ENCODE measurements around the gene SLC29A1. TPM values are rescaled to one million over a fixed set of nuclear protein-coding genes. Genes with fewer than 3 reads are reported as not detected.
A peak's percentile ranks its signal among the peaks of the same experiment; 100 is the strongest.
"Not testable (repeated sequence)": the region's sequence is repeated elsewhere in the genome, so short reads cannot be mapped to it uniquely, and the experiment has no call there.

The SLC29A1 gene
- total RNA-seq, 2 experiments from 2014 or later: 32.7 to 33.4 TPM

- Mint-ChIP-seq H3K4me1 (ENCODE audit: low read depth) (peaks cover 6% of the 10 kb centered on the region), H3K9me3 (no peaks in the 10 kb centered on the region), H3K27me3 (ENCODE audit: low read depth) (peaks cover 5% of the 10 kb centered on the region), H3K27ac (no peak overlapping the region), H3K4me3 (no peak overlapping the region), H3K36me3 (ENCODE audit: low read depth) (no peaks in the 10 kb centered on the region)
- no peak for DNase-seq
- CTCF ChIA-PET: no interaction called here
- intact Hi-C loops (cut with micrococcal nuclease): no loop called here
These were observed 39.6 kb upstream of the SLC29A1 start for GRCh38 chr6:44183783-44184182.

GRCh38 chr6:44185356-44185755 lies 38.0 kb upstream of the SLC29A1 start:
- H3K4me1 Mint-ChIP-seq (ENCODE audit: low read depth); H3K27me3 Mint-ChIP-seq (ENCODE audit: low read depth); H3K36me3 Mint-ChIP-seq (ENCODE audit: low read depth); H3K9me3 Mint-ChIP-seq; DNase-seq; H3K27ac Mint-ChIP-seq; H3K4me3 Mint-ChIP-seq; intact Hi-C loops (cut with micrococcal nuclease): not testable (repeated sequence)
- CTCF ChIA-PET: interaction anchor here (0.6 to 1.0 kb wide), 2 partner anchors 13 to 48 kb away, joined by 3 to 5 read pairs; no protein-coding TSS in a partner anchor

DNA sequence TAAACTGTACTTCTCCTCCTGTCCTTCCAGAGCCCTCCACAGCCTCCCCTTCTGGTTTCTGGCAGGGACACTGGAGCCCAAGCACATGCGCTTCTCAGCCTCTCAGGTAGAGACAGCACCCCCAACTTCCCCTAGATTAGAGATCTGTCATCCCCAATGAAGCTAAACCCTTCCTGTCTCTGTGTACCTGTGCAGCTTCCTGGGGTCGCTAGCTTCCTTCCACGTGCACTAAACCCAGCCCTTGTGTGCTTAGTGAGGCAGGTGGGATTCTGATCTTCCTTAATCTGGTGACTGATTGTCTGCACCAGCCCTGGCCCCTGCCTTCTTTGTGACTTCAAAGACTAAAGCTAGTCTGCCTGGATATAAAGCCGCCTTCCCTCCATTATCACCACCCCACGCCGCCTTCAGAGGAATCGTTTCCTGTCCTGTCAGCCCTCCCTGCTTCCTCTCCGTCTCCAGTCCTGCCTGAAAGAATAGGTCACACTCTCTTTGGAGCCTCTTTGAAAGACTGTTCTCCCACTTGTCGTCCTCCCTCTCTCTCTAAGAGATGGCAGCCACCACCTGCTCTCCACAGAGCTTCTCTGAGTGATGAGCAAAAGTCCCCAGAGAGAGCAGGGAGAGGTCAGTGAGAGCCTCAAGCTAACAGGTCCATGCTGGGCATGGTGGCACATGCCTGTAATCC lies 37.3 kb upstream of the SLC29A1 start:
- intact Hi-C loops (cut with micrococcal nuclease): no loop called here
- H3K36me3 Mint-ChIP-seq (ENCODE audit: low read depth): no peaks in the 10 kb centered on the region
- peaks cover 8% of the 10 kb centered on the region for H3K4me1 Mint-ChIP-seq (ENCODE audit: low read depth)
- DNase-seq: no peak
- peaks cover 5% of the 10 kb centered on the region for H3K27me3 Mint-ChIP-seq (ENCODE audit: low read depth)
- CTCF ChIA-PET: interaction anchor here (0.7 to 1.4 kb wide), 6 partner anchors 13 to 121 kb away, joined by 3 to 5 read pairs (median 4); no protein-coding TSS in a partner anchor
- H3K4me3 Mint-ChIP-seq: no peak overlapping the region
- no peak overlapping the region for H3K27ac Mint-ChIP-seq
- no peaks in the 10 kb centered on the region for H3K9me3 Mint-ChIP-seq

GRCh38 chr6:44186635-44187025 lies 36.8 kb upstream of the SLC29A1 start:
- no peak overlapping the region for H3K27ac Mint-ChIP-seq
- H3K9me3 Mint-ChIP-seq: no peaks in the 10 kb centered on the region
- DNase-seq: no peak
- H3K27me3 Mint-ChIP-seq (ENCODE audit: low read depth): peaks cover 5% of the 10 kb centered on the region
- intact Hi-C loops (cut with micrococcal nuclease): no loop called here
- no peak overlapping the region for H3K4me3 Mint-ChIP-seq
- H3K36me3 Mint-ChIP-seq (ENCODE audit: low read depth): no peaks in the 10 kb centered on the region
- CTCF ChIA-PET: interaction anchor here (0.7 to 1.4 kb wide), 5 partner anchors 14 to 122 kb away, joined by 3 to 5 read pairs (median 4); no protein-coding TSS in a partner anchor
- H3K4me1 Mint-ChIP-seq (ENCODE audit: low read depth): peaks cover 8% of the 10 kb centered on the region

- no peak for DNase-seq
- peaks cover 15% of the 10 kb centered on the region for H3K27me3 Mint-ChIP-seq (ENCODE audit: low read depth)
- intact Hi-C loops (cut with micrococcal nuclease): no loop called here
- H3K4me3 Mint-ChIP-seq: no peak overlapping the region
- peaks cover 11% of the 10 kb centered on the region for H3K4me1 Mint-ChIP-seq (ENCODE audit: low read depth)
- H3K36me3 Mint-ChIP-seq (ENCODE audit: low read depth): no peaks in the 10 kb centered on the region
- no peak overlapping the region for H3K27ac Mint-ChIP-seq
- CTCF ChIA-PET: interaction anchor here (1.0 kb wide), 1 partner anchor 117 kb away, joined by 3 read pairs; no protein-coding TSS in a partner anchor
- H3K9me3 Mint-ChIP-seq: no peaks in the 10 kb centered on the region
These were observed 34.6 kb upstream of the SLC29A1 start for GRCh38 chr6:44188819-44189218.

GRCh38 chr6:44189257-44189656 lies 34.1 kb upstream of the SLC29A1 start:
- H3K36me3 Mint-ChIP-seq (ENCODE audit: low read depth): no peaks in the 10 kb centered on the region

DNA sequence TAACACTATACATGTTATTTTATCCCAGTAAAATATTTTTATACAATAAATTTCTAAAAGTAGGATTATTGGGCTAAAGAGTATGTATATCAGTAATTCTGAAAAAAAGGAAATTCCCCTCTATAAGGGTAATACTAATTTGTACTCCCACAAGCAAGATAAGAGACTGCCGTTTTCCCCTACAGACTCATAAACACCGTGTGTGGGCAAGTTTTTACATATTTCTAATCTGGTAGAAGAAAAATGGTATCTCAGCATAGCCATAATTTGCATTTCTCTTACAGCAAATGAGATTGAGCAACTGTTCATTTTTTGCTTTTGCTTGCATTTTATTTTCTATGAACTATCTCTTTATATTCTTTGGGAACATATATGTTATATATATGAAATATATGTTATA lies 32.7 kb upstream of the SLC29A1 start:
- Mint-ChIP-seq H3K4me1 (ENCODE audit: low read depth) (peaks cover 11% of the 10 kb centered on the region), H3K9me3 (no peaks in the 10 kb centered on the region), H3K4me3 (no peak overlapping the region), H3K27ac (no peak overlapping the region), H3K36me3 (ENCODE audit: low read depth) (no peaks in the 10 kb centered on the region), H3K27me3 (ENCODE audit: low read depth) (peaks cover 10% of the 10 kb centered on the region)
- intact Hi-C loops (cut with micrococcal nuclease): no loop called here
- DNase-seq: no peak
- CTCF ChIA-PET: interaction anchor here (0.6 kb wide), 1 partner anchor 30 kb away, joined by 3 read pairs; no protein-coding TSS in a partner anchor

More at GRCh38 chr6:44189257-44189656, 34.1 kb upstream of the SLC29A1 start:
- intact Hi-C loops (cut with micrococcal nuclease): no loop called here
- H3K27ac Mint-ChIP-seq: no peak overlapping the region
- H3K9me3 Mint-ChIP-seq: no peaks in the 10 kb centered on the region
- CTCF ChIA-PET: interaction anchor here (0.6 to 1.0 kb wide), 4 partner anchors 12 to 415 kb away, joined by 3 to 4 read pairs (median 3); no protein-coding TSS in a partner anchor
- peaks cover 11% of the 10 kb centered on the region for H3K4me1 Mint-ChIP-seq (ENCODE audit: low read depth)
- no peak overlapping the region for H3K4me3 Mint-ChIP-seq
- DNase-seq: no peak
- peaks cover 15% of the 10 kb centered on the region for H3K27me3 Mint-ChIP-seq (ENCODE audit: low read depth)

- CTCF ChIA-PET: interaction anchor here (1.2 to 1.9 kb wide), 2 partner anchors 11 to 19 kb away, joined by 6 read pairs; no protein-coding TSS in a partner anchor
- Mint-ChIP-seq H3K9me3 (no peaks in the 10 kb centered on the region), H3K36me3 (ENCODE audit: low read depth) (no peaks in the 10 kb centered on the region), H3K27ac (peak overlapping the region; percentile 27), H3K4me1 (ENCODE audit: low read depth) (peaks cover 5% of the 10 kb centered on the region), H3K27me3 (ENCODE audit: low read depth) (peaks cover 10% of the 10 kb centered on the region), H3K4me3 (no peak overlapping the region)
- intact Hi-C loops (cut with micrococcal nuclease): no loop called here
- no peak for DNase-seq
These were observed 30.9 kb upstream of the SLC29A1 start for GRCh38 chr6:44192428-44193041.

DNA sequence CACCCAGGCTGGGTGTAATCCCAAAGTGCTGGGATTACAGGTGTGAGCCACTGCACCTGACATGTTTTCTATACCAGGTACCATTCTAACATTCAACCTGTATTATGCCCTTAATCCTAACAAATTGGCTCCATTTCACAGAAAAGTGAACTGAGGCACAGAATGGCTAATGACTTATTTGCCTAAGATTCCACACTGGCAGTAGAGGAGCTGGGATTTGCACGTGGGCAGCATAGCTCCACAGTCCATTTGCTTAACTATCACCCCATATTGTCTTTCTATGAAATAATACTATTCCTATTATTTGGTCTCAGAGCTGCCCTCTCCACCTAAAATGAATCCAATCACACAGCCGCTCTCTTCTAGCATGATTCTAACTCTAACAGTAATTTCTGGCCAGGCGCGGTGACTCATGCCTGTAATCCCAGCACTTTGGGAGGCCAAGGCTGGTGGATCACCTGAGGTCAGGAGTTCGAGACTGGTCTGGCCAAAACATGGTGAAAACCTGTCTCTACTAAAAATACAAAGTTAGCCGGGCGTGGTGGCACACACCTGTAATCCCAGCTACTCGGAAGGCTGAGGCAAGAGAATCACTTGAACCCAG lies 30.0 kb upstream of the SLC29A1 start:
- intact Hi-C loops (cut with micrococcal nuclease): no loop called here
- DNase-seq: no peak

GRCh38 chr6:44194326-44194725 lies 29.1 kb upstream of the SLC29A1 start:
- Mint-ChIP-seq H3K36me3 (ENCODE audit: low read depth) (no peaks in the 10 kb centered on the region), H3K27me3 (ENCODE audit: low read depth) (peaks cover 10% of the 10 kb centered on the region), H3K27ac (no peak overlapping the region), H3K4me3 (no peak overlapping the region), H3K4me1 (ENCODE audit: low read depth) (peaks cover 4% of the 10 kb centered on the region), H3K9me3 (no peaks in the 10 kb centered on the region)
- intact Hi-C loops (cut with micrococcal nuclease): no loop called here
- CTCF ChIA-PET: interaction anchor here (0.6 to 0.7 kb wide), 2 partner anchors 29 to 42 kb away, joined by 3 to 4 read pairs; partner anchors contain the start of gene SLC29A1
- DNase-seq: no peak

More for the DNA sequence above, 30.0 kb upstream of the SLC29A1 start:
- Mint-ChIP-seq H3K27me3 (ENCODE audit: low read depth) (peaks cover 10% of the 10 kb centered on the region), H3K9me3 (no peaks in the 10 kb centered on the region), H3K27ac (no peak overlapping the region), H3K36me3 (ENCODE audit: low read depth) (no peaks in the 10 kb centered on the region), H3K4me1 (ENCODE audit: low read depth) (peaks cover 5% of the 10 kb centered on the region), H3K4me3 (no peak overlapping the region)
- CTCF ChIA-PET: interaction anchor here (0.7 to 1.9 kb wide), 3 partner anchors 10 to 30 kb away, joined by 3 to 6 read pairs (median 6); partner anchors contain the start of gene SLC29A1

DNA sequence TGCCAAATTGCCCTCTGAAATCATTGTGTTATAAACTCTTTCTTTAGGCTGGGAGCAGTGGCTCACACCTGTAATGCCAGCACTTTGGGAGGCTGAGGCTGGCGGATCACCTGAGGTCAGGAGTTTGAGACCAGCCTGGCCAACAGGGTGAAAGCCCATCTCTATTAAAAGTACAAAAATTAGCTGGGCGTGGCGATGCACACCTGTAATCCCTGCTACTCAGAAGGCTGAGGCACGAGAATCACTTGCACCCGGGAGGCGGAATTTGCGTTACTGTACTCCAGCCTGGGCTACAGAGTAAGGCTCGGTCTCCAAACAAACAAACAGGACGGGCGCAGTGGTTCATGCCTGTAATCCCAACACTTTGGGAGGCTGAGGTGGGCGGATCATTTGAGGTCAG lies 27.0 kb upstream of the SLC29A1 start:
- H3K4me3 Mint-ChIP-seq; H3K9me3 Mint-ChIP-seq; CTCF ChIA-PET; H3K36me3 Mint-ChIP-seq (ENCODE audit: low read depth); H3K4me1 Mint-ChIP-seq (ENCODE audit: low read depth); H3K27ac Mint-ChIP-seq; intact Hi-C loops (cut with micrococcal nuclease); DNase-seq: not testable (repeated sequence)
- H3K27me3 Mint-ChIP-seq (ENCODE audit: low read depth): peaks cover 10% of the 10 kb centered on the region

DNA sequence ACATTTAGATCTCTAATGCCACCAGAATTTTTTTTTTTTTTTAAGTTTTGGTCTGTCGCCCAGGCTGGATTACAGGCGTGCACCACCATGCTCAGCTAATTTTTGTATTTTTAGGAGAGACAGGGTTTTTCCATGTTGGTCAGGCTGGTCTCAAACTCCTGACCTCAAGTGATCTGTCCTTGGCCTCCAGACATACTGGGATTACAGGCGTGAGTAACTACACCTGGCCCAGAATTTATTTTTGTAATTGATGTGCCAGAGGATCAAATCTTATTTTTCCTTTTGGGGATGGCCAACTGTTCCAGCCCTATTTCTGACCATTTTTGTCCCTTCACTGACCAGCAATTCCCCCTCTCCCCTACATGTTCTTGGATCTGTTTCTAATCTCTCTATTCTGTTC lies 24.7 kb upstream of the SLC29A1 start:
- H3K27ac Mint-ChIP-seq: no peak overlapping the region
- H3K27me3 Mint-ChIP-seq (ENCODE audit: low read depth): no peaks in the 10 kb centered on the region
- no peaks in the 10 kb centered on the region for H3K36me3 Mint-ChIP-seq (ENCODE audit: low read depth)
- CTCF ChIA-PET: interaction anchor here (0.6 kb wide), 1 partner anchor 188 kb away, joined by 3 read pairs; no protein-coding TSS in a partner anchor
- DNase-seq: no peak
- no peak overlapping the region for H3K4me3 Mint-ChIP-seq
- intact Hi-C loops (cut with micrococcal nuclease): no loop called here
- H3K4me1 Mint-ChIP-seq (ENCODE audit: low read depth): no peaks in the 10 kb centered on the region
- no peaks in the 10 kb centered on the region for H3K9me3 Mint-ChIP-seq

Data from activated naive CD4-positive, alpha-beta T cell treated with anti-CD3 and anti-CD28 coated beads for 36 hours (primary cell).